ENCODE results near the gene SPTBN5.

DNA sequence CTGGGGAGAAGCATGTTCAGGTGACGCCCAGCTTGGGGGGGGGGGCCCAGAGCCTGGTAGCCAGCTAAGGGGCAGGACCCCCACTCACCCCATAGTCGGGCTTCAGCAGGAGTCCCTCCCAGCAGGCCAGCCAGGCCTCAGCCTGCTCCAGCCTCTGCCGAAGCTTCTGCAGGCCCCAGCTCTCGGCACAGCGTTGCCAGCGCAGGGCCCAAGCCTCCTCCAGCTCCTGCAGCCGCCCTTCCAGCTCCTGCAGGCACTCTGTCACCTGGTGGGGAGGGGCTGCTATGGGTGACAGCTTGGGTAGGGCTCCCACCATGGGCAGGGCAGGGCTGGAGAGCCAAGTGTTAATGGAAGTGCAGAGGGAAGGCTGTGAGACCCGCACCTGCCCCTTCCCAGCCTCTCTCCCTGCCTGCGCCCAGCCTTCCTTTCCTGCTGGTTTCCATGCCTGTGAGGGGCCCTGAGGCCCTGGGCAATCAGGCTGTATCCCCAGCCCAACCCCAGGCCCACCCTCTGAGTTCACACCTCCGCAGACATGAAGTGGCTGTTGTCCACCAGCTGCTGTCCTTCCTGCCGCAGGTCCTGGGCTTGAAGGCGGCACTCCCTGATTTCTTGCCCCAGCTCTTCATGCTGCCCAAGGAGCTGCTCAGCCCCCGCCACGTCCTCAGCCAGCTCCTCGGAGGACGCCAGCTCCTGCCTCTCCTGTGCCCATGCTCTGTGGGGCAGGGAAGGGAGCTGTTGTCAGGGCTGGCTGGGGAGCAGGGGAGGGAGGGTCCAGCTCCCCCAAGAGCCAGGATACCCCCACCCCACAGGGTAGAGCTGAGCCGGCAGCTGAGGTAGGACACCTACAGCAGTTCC is 40.9 kb downstream of the SPTBN5 start:
- TF ChIP-seq, protein P1, sequence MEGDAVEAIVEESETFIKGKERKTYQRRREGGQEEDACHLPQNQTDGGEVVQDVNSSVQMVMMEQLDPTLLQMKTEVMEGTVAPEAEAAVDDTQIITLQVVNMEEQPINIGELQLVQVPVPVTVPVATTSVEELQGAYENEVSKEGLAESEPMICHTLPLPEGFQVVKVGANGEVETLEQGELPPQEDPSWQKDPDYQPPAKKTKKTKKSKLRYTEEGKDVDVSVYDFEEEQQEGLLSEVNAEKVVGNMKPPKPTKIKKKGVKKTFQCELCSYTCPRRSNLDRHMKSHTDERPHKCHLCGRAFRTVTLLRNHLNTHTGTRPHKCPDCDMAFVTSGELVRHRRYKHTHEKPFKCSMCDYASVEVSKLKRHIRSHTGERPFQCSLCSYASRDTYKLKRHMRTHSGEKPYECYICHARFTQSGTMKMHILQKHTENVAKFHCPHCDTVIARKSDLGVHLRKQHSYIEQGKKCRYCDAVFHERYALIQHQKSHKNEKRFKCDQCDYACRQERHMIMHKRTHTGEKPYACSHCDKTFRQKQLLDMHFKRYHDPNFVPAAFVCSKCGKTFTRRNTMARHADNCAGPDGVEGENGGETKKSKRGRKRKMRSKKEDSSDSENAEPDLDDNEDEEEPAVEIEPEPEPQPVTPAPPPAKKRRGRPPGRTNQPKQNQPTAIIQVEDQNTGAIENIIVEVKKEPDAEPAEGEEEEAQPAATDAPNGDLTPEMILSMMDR (IDR thresholded peaks at IDR 0.05): no peak
- no peak for TF ChIP-seq POLR2A (IDR thresholded peaks at IDR 0.05)
